ENCODE measurements around the gene RPS8.

DNA sequence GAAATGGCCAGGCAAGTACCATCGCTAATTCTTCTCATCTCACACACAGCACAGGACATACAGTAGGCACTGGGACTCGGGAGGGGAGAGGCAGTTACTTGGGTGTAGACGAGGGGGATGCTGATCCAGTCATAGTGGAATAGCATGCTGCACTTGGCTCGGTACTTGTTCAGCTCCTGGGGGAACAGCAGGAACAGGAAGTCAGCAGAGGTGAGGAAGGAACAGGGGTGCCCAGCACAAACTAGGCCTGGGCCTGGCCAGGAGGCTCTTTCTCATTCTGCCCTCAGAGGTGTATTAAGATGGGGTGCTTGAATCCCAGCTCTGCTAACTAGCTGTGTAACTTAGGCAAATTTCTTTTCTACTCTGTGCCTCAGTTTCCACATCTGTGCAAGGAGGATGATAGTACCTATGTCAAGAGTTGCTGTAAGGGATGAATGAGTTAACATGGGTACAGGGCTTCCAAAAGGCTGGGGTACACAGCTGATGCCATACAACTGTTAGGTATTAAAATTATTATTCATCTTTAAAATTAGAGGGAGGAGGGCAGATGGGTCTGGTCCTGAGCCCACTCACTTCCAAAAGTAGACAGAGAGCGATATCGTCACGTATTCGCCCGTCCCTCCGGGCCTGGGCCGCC lies 10.3 kb downstream of the RPS8 start:
- TF ChIP-seq POLR2AphosphoS5 (IDR thresholded peaks at IDR 0.05) (no peak), CTCF (IDR thresholded peaks at IDR 0.05) (no peak)
